ENCODE results near the gene LIN9.

LIN9 gene

DNA sequence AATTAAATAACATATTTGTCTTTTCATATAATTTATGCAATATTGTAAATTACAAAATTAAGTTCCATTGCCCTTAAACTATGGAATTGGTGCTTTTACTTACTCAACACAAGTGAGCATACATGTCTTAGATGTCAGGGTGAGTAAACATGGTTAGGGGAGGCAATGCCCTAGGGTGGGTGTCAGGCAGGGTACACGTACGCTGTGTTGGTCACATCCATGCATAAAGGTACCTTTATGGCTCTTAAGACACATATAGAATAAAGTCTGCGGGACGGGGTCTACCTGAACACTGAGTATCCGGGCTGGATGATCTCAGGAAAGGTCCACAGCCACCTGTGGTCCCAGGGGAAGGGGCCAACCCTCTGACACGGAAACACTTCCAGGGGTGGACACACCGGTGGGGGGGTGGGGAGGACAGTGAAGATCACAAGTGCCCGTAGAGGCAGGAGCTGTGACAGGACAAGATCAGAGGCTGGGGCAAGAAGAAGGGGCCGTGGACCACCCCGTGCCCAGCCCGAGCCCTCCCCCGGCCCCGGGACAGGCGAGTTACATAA lies 720 bp downstream of the LIN9 start:
- Histone ChIP-seq H2AFZ (ENCODE audit: low read depth, low read length) (peak overlapping the region; percentile 95; the same call in 1 of the 2 replicates), H3K4me1 (ENCODE audit: low read length) (peaks cover 22% of the 10 kb centered on the region), H3K27me3 (ENCODE audit: low read depth, low read length) (no peaks in the 10 kb centered on the region), H3K4me3 (ENCODE audit: low read length) (peak overlapping the region; percentile 95), H3K4me2 (ENCODE audit: low read length) (peak overlapping the region; percentile 86), H3K9ac (ENCODE audit: low read length) (peak overlapping the region; percentile 99), H3K27ac (ENCODE audit: low read length) (peak overlapping the region; percentile 74), H4K20me1 (ENCODE audit: insufficient read depth, low read length) (peaks cover 14% of the 10 kb centered on the region; the same call in 1 of the 2 replicates), H3K36me3 (replicated peaks; ENCODE audit: low read depth, low read length) (peaks cover 8% of the 10 kb centered on the region), H3K79me2 (ENCODE audit: low read length) (peaks cover 57% of the 10 kb centered on the region), H3K9me3 (ENCODE audit: insufficient read depth, low read length) (no peaks in the 10 kb centered on the region)
- no peak for TF ChIP-seq EZH2phosphoT487 (IDR thresholded peaks at IDR 0.05; ENCODE audit: low read depth)
- TF ChIP-seq CTCF (IDR thresholded peaks at IDR 0.05; ENCODE audit: low read depth, low read length): no peak

DNA sequence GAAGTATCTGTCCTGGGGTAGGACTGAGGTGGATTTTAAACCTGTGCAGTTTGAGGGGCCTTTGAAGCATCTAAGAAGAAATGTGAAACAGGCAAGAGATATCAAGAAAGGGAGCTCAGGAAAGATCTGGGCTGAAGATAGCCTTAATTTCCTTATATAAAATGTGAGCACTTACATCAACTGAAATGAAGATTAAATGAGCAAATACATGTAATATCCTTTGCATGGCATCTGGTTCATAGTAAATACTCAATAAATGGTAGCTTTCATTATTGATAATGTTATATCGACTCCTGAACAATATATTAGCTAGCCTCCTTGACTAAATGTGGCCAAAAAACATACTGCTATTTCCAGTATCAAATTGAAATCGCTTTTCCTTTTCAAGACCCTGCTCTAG lies 2.5 kb downstream of the LIN9 start:
- Histone ChIP-seq H2AFZ (ENCODE audit: low read depth, low read length) (no peak overlapping the region), H3K36me3 (replicated peaks; ENCODE audit: low read depth, low read length) (peaks cover 13% of the 10 kb centered on the region), H3K27me3 (ENCODE audit: low read depth, low read length) (no peaks in the 10 kb centered on the region), H3K4me1 (ENCODE audit: low read length) (peaks cover 29% of the 10 kb centered on the region), H4K20me1 (ENCODE audit: insufficient read depth, low read length) (peaks cover 29% of the 10 kb centered on the region), H3K79me2 (ENCODE audit: low read length) (peaks cover 75% of the 10 kb centered on the region), H3K9me3 (ENCODE audit: insufficient read depth, low read length) (no peaks in the 10 kb centered on the region), H3K4me3 (ENCODE audit: low read length) (no peak overlapping the region), H3K9ac (ENCODE audit: low read length) (no peak overlapping the region), H3K27ac (ENCODE audit: low read length) (no peak overlapping the region), H3K4me2 (ENCODE audit: low read length) (no peak overlapping the region)
- no peak for TF ChIP-seq EZH2phosphoT487 (IDR thresholded peaks at IDR 0.05; ENCODE audit: low read depth)
- no peak for TF ChIP-seq CTCF (IDR thresholded peaks at IDR 0.05; ENCODE audit: low read depth, low read length)

DNA sequence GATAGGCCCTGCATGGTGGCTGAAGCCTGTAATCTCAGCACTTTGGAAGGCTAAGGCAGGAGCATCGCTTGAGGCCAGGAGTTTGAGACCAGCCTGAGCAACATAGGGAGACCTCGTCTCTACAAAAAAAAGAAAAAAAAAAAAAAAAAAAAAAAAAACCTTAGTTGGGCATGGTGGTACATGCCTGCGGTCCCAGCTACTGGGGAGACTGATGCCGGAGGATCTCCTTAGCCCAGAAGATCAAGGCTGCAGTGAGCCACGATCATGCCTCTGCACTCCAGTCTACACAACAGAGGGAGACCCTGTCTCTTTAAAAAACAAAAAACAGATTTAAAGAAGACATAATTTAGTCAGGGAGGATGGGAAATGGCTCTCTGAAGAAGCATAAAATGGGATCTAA lies 3.8 kb downstream of the LIN9 start:
- Histone ChIP-seq H3K9ac (ENCODE audit: low read length) (no peak overlapping the region), H3K36me3 (replicated peaks; ENCODE audit: low read depth, low read length) (peaks cover 13% of the 10 kb centered on the region), H3K4me3 (ENCODE audit: low read length) (no peak overlapping the region), H3K4me2 (ENCODE audit: low read length) (no peak overlapping the region), H3K4me1 (ENCODE audit: low read length) (peaks cover 25% of the 10 kb centered on the region), H3K79me2 (ENCODE audit: low read length) (peaks cover 80% of the 10 kb centered on the region), H4K20me1 (ENCODE audit: insufficient read depth, low read length) (peaks cover 33% of the 10 kb centered on the region), H3K27ac (ENCODE audit: low read length) (no peak overlapping the region), H3K27me3 (ENCODE audit: low read depth, low read length) (no peaks in the 10 kb centered on the region), H3K9me3 (ENCODE audit: insufficient read depth, low read length) (no peaks in the 10 kb centered on the region), H2AFZ (ENCODE audit: low read depth, low read length) (no peak overlapping the region)
- TF ChIP-seq CTCF (IDR thresholded peaks at IDR 0.05; ENCODE audit: low read depth, low read length): no peak
- no peak for TF ChIP-seq EZH2phosphoT487 (IDR thresholded peaks at IDR 0.05; ENCODE audit: low read depth)

DNA sequence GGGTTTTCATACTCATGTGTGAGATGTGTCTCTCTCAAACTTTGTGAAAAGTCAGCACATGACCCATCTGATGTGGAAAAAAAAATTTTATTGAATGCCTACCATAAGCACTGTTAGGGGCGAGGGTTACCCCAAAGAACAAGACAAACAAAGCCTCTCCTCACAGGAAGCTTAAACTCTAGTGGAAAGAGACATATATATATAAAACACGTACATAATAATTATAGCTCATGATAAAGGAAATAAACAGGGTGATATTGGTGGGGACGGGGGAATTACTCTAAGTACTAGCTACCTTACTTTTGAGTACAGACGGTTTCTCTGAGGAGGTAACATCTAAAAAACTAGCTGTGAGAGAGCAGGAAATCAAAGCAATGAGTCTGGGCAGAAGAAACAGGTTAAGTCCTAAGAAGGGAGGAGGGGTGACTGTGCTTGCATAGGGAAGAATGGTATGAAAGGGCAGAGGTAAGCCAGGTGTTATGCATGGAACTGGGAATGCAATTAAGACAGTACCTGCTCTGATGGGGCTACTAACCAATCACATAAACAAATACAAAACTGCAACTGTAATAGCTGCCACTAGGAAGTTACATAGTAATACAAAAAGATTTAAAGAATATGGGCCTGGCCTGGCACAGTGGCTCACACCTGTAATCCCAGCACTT lies 4.5 kb downstream of the LIN9 start:
- no peaks in the 10 kb centered on the region for H3K9me3 ChIP-seq (ENCODE audit: insufficient read depth, low read length)
- H3K27ac ChIP-seq (ENCODE audit: low read length): no peak overlapping the region

More for the DNA sequence above, 4.5 kb downstream of the LIN9 start:
- H4K20me1 ChIP-seq (ENCODE audit: insufficient read depth, low read length): peaks cover 33% of the 10 kb centered on the region
- peaks cover 80% of the 10 kb centered on the region for H3K79me2 ChIP-seq (ENCODE audit: low read length)
- H3K36me3 ChIP-seq (replicated peaks; ENCODE audit: low read depth, low read length): peaks cover 16% of the 10 kb centered on the region
- no peak overlapping the region for H3K4me2 ChIP-seq (ENCODE audit: low read length)
- no peak overlapping the region for H3K9ac ChIP-seq (ENCODE audit: low read length)
- peaks cover 19% of the 10 kb centered on the region for H3K4me1 ChIP-seq (ENCODE audit: low read length)
- no peak overlapping the region for H3K4me3 ChIP-seq (ENCODE audit: low read length)
- H2AFZ ChIP-seq (ENCODE audit: low read depth, low read length): no peak overlapping the region
- H3K27me3 ChIP-seq (ENCODE audit: low read depth, low read length): no peaks in the 10 kb centered on the region
- no peak for TF ChIP-seq CTCF (IDR thresholded peaks at IDR 0.05; ENCODE audit: low read depth, low read length)
- no peak for TF ChIP-seq EZH2phosphoT487 (IDR thresholded peaks at IDR 0.05; ENCODE audit: low read depth)
